Measurements from ENCODE around the gene AGAP1.

AGAP1 gene

GRCh38 chr2:235859651-235860050 lies 365.8 kb downstream of the AGAP1 start:
- no peak for DNase-seq

DNA sequence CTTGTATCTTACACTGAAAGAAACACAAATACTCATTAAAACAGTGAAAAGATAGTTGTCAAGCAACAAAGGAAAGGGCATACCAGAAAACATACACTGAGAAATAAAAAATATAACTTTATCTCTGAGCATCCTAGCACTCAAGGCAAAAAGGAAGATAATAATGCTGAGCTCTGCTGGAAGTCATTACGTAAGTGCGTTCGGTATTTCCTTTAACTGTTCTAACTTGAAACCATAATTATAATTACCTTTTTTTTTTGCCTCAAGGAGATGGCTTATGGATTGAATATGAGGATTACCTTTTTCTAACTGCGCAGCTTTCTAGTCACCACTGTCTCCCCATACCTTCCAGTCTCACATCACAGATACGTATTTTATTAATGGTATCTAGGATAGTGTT lies 366.3 kb downstream of the AGAP1 start:
- no peak for DNase-seq

- no peak for DNase-seq
Measured at GRCh38 chr2:235860871-235861270, 367.0 kb downstream of the AGAP1 start.

- DNase-seq, result no peak
Measured at GRCh38 chr2:235861383-235861782, 367.5 kb downstream of the AGAP1 start.

GRCh38 chr2:235863414-235863813 lies 369.6 kb downstream of the AGAP1 start:
- DNase-seq, result no peak

DNA sequence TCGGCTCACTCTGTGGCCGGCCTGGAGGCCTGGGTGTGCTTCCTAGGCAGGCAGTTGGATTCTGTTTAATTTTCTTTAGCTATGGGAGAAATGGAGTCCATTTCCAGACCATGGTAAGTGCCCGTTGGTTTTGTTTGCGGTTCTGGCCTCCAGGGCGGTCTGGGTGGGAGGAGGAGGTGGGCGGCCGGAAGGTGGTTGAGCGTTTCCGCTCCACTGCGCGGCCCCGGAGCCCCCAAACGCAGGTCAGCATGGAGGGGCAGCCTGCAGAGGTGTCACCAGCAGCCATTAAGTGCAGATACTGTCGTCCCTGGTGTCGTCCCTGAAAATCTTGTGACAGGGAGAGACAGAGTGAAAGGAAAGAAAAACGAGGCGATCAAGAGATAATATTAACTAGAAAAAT lies 370.5 kb downstream of the AGAP1 start:
- no peak for DNase-seq

- DNase-seq, result no peak
Measured at GRCh38 chr2:235864733-235865515, 371.1 kb downstream of the AGAP1 start.

GRCh38 chr2:235866373-235866772 lies 372.5 kb downstream of the AGAP1 start:
- DNase-seq, result no peak

DNA sequence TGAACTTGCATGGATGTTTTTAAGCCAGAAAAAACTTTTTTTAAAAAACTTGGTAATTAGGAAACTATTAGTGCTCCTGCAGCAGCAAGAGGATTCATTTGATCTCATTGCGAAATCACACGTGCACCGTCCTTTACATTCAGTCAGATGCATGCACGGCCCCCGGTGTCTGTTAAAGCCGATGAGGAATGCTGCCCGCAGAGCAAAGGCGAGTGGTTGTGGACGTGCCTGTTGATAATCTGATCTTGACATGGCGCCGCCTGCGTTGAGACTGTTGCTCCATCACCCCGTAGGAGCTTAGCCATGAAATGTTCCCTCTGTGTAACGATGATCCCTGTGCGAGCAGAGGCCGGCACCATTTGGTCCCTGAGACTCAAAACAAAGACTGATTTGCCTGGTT lies 374.4 kb downstream of the AGAP1 start:
- no peak for DNase-seq

DNA sequence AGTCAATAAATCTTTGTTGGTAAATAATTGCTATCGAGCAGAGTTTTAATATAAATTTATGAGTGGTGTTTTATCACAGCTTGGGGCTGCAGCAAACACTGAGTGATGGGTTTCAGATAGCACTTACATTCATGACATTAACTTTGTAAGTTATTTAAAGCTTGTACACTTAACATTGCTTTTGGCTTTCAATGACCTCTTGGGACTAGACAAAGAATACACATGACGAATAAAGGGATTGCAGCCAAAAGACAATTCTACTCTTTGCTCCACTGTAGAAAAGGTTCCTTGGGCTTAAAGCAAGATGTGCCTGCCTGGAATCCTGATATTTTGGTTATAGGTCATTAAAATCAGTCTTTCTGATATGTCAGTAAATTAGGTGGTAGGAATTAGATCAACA lies 374.8 kb downstream of the AGAP1 start:
- DNase-seq, result no peak

GRCh38 chr2:235870515-235870914 lies 376.7 kb downstream of the AGAP1 start:
- DNase-seq, result no peak

- DNase-seq, result no peak
Measured at GRCh38 chr2:235876099-235876679, 382.3 kb downstream of the AGAP1 start.

DNA sequence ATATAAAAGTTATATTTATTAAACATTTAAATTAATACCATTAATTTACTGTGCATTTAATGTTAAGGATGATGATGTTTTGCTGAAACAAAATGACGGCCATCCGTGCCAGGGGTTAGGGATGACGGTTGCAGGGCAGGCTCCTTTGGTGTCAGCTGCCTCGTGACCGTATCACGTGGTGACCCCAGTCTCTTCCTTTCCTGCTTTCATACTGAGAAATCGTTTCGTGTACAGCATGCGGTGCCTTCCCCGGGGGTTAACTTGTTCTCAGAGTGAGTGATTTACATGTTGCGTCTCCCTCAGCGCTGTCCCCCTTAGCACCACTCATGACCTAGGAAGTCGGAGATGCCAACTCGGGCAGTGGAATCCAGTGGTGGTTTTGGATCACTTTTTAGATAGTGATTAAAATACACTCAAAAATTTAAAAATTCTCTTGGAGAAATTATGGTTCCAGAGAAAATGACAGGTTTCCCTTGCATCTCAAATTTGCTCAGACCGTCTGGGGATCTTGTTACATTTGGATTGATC lies 383.5 kb downstream of the AGAP1 start:
- no peak for DNase-seq

DNA sequence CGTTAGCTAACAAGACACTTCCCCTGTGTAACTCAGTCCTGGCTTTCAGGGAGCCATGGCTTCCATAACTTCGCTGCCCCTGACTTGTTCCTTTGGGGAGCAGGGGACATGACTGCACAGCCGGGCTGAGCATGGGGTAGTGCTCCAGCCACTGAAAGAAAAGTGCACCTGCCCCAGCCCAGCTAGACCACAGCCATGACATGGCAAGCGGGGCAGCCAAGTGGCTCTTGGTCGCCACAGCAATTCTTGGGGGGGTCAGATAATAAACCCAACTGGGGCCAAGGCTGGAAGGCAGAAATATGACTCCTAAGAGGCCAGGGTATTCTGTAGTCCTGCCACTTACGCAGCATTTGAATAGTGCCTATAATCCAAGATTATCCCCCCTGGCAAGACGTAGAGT lies 385.3 kb downstream of the AGAP1 start:
- no peak for DNase-seq

GRCh38 chr2:235883675-235884074 lies 389.8 kb downstream of the AGAP1 start:
- DNase-seq, result no peak

DNA sequence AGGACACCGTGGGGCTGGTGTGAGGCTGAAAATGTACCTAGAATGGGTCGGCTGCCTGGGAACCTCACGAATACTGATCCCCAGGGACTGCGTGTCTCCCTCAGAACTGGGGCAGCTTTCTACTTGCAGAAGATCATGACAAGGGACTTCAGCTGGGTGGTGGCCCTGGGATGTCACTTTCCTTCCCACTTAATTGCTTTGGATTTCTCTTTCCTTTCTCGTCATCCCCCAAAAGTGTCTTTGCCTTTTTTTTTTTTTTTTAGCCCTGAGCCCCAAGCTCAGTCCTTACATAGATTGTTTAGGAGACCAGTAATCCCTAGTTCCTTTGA lies 395.4 kb downstream of the AGAP1 start:
- DNase-seq, result no peak

DNA sequence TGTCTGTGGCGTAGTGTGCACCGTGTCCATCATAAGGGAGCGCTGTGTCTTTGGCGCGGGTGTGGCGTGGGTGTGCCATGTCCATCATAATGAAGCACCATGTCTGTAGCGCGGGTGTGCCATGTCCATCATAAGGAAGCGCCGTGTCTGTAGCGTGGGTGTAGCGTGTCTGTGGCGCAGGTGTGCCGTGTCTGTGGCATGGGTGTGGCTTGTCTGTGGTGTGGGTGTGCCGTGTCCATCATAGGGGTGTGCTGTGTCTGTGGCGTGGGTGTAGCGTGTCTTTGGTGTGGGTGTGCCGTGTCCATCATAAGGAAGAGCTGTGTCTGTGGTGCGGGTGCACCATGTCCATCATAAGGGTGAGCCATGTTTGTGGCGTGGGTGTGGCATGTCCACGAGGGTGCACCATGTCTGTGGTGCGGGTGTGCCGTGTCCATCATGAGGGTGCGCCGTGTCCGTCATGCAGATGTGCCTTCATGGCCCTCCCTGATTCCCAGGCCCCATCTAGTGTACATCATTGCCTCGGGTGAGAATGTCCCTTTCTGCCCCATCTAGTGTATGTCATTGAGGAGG lies 399.4 kb downstream of the AGAP1 start:
- no peak for DNase-seq

DNA sequence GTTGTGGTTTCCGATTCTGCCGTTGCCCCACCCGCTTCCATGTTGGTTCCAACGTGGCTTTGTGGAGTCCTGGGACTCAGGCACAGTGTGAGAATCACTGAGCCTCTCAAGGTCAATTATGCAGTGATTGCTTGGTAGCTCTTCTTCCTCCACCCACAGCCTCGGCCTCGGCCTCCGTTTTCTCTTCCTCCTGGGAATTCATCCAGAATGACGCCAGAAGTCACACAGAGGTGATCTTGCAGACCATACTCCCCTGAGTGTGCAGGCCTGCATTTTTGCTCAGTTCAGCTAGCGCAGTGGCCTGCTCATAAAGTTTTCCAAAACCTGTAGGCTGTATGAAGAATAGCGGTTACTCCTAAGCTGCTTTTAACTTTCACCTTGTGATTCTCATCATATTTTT lies 401.0 kb downstream of the AGAP1 start:
- no peak for DNase-seq

- no peak for DNase-seq
Measured at GRCh38 chr2:235896061-235896460, 402.2 kb downstream of the AGAP1 start.

DNA sequence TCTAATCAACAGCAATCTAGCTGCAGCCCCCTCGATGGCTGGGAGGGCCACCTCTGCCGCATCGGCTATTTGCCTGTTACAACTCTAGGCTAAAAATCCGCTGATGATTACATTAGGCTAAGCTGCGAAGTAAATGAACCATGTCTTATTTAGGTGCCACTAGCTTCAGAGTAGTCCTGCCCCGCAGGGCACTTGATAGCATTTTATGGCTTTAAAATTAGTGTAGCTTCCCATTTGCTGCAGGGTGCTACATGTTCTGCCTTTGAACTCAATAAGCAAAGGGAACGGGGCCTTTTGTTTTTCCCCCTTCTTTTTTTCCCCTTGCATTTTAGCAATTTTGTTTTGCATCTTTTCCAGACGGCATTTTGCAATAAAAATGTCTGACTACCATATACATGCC lies 404.1 kb downstream of the AGAP1 start:
- DNase-seq, result no peak

- no peak for DNase-seq
Measured at GRCh38 chr2:235898766-235899165, 404.9 kb downstream of the AGAP1 start.

DNA sequence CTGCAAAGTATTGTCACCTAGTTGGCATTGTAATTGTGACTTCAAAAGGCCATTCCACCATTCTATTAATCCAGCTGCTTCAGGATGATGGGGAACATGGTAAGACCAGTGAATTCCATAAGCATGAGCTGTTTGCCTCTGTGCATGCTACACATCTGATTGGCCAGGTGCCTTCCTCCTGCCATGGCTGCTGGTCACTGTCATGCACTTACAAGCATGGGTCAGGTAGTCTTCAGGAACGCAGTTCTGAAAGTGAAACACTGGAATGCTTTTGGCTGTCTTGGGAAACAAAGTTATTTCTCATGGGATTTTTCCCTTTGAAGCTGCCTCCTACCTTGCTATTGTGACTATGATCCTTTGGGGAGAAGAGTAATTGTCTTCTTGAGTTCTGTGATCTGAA lies 406.8 kb downstream of the AGAP1 start:
- no peak for DNase-seq

DNA sequence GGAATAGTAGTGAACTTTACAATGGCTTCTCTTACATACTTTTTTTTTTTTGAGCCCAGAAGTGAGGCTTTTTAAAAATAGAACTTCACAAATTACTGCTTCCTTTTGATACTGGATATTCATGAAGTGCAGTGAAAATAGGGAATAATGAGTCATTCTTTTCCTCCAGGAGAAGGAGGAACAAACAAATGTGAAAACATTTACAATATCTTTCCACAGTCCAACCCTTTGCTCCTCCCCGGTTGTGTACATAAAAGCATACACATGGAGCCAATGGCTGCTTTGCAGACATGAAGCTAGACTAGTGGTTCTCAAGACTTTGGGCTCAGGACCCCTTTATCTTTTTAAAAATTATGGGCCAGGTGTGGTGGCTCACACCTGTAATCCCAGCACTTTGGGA lies 407.4 kb downstream of the AGAP1 start:
- no peak for DNase-seq

GRCh38 chr2:235903782-235904584 lies 410.1 kb downstream of the AGAP1 start:
- DNase-seq, result no peak
